Measurements from ENCODE around the gene GRIK4. TPM values are rescaled to one million over a fixed set of nuclear protein-coding genes. Genes with fewer than 3 reads are reported as not detected.

Gene GRIK4
- total RNA-seq, 1 donor from 2014 or later: not detected

GRCh38 chr11:120713296-120713695 is 201.7 kb downstream of the GRIK4 start:
- intact Hi-C loops (cut with DNase I): no loop called here
- no peaks in the 10 kb centered on the region for H3K36me3 ChIP-seq
- TF ChIP-seq, protein P1, sequence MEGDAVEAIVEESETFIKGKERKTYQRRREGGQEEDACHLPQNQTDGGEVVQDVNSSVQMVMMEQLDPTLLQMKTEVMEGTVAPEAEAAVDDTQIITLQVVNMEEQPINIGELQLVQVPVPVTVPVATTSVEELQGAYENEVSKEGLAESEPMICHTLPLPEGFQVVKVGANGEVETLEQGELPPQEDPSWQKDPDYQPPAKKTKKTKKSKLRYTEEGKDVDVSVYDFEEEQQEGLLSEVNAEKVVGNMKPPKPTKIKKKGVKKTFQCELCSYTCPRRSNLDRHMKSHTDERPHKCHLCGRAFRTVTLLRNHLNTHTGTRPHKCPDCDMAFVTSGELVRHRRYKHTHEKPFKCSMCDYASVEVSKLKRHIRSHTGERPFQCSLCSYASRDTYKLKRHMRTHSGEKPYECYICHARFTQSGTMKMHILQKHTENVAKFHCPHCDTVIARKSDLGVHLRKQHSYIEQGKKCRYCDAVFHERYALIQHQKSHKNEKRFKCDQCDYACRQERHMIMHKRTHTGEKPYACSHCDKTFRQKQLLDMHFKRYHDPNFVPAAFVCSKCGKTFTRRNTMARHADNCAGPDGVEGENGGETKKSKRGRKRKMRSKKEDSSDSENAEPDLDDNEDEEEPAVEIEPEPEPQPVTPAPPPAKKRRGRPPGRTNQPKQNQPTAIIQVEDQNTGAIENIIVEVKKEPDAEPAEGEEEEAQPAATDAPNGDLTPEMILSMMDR (IDR thresholded peaks at IDR 0.05): no peak

DNA sequence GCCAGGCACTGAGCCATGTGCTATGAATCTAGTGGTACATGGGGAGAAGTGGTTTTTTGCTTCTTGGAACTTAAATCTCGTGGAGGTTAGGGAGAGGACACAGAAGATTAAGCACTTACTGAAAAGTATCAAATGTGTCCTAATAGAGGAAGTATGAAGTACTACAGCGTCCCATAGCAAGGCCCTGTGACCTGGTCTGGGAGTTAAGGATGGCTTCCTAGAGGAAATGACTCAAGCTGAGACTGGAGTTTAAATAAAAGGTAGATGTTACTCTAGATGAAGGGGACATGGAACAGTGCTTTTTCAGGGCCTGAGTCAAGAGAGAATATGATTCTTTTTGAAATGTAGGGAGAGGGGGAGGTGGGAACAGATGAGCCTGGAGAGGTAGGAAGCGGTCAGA is 202.9 kb downstream of the GRIK4 start:
- Histone ChIP-seq H3K9me3 (no peaks in the 10 kb centered on the region), H3K27me3 (no peaks in the 10 kb centered on the region), H3K4me1 (no peaks in the 10 kb centered on the region), H3K36me3 (no peaks in the 10 kb centered on the region), H3K27ac (no peak overlapping the region), H3K4me3 (no peak overlapping the region)
- intact Hi-C loops (cut with DNase I): no loop called here
- no peak for DNase-seq (ENCODE audit: low spot score in 2 of 2)
- TF ChIP-seq, protein P1 (IDR thresholded peaks at IDR 0.05): no peak

More at GRCh38 chr11:120713296-120713695, 201.7 kb downstream of the GRIK4 start:
- Histone ChIP-seq H3K4me3 (no peak overlapping the region), H3K27me3 (no peaks in the 10 kb centered on the region), H3K4me1 (no peaks in the 10 kb centered on the region), H3K27ac (no peak overlapping the region), H3K9me3 (no peaks in the 10 kb centered on the region)
- DNase-seq (ENCODE audit: low spot score in 2 of 2): no peak

GRCh38 chr11:120715239-120715638 is 203.7 kb downstream of the GRIK4 start:
- H3K27ac ChIP-seq: no peak overlapping the region
- intact Hi-C loops (cut with DNase I): no loop called here
- no peak for DNase-seq (ENCODE audit: low spot score in 2 of 2)
- H3K9me3 ChIP-seq: no peaks in the 10 kb centered on the region
- TF ChIP-seq, protein P1 (IDR thresholded peaks at IDR 0.05): no peak
- H3K4me3 ChIP-seq: no peak overlapping the region
- no peaks in the 10 kb centered on the region for H3K36me3 ChIP-seq
- H3K4me1 ChIP-seq: no peaks in the 10 kb centered on the region
- no peaks in the 10 kb centered on the region for H3K27me3 ChIP-seq

DNA sequence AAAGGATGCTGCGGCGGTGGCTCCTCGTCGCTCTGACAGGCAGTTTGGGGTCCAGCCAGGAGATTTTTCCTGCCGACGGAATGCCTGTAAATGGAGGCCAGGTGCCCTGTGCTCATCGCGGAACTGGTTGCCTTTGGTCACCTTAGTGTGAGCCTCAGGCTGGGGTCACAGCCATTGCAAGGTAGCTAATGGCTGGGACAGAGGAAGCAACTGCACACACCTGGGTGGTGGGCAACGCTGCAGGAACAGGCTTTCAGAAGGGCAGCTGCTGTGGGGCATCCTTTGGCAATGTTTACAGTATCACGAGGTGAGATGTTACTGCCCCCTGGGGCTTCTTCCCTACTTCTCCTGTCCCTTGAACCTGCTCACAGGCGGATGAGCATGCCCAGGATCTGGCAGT is 205.5 kb downstream of the GRIK4 start:
- no peak for DNase-seq (ENCODE audit: low spot score in 2 of 2)
- Histone ChIP-seq H3K4me1 (no peaks in the 10 kb centered on the region), H3K9me3 (no peaks in the 10 kb centered on the region), H3K27ac (no peak overlapping the region), H3K4me3 (no peak overlapping the region), H3K36me3 (no peaks in the 10 kb centered on the region), H3K27me3 (no peaks in the 10 kb centered on the region)
- intact Hi-C loops (cut with DNase I): no loop called here
- TF ChIP-seq, protein P1 (IDR thresholded peaks at IDR 0.05): no peak

GRCh38 chr11:120717623-120718022 is 206.1 kb downstream of the GRIK4 start:
- Histone ChIP-seq H3K27me3 (no peaks in the 10 kb centered on the region), H3K27ac (no peak overlapping the region), H3K4me1 (no peaks in the 10 kb centered on the region), H3K36me3 (no peaks in the 10 kb centered on the region), H3K9me3 (no peaks in the 10 kb centered on the region), H3K4me3 (no peak overlapping the region)
- intact Hi-C loops (cut with DNase I): no loop called here
- TF ChIP-seq, protein P1 (IDR thresholded peaks at IDR 0.05): no peak
- DNase-seq (ENCODE audit: low spot score in 2 of 2): no peak

DNA sequence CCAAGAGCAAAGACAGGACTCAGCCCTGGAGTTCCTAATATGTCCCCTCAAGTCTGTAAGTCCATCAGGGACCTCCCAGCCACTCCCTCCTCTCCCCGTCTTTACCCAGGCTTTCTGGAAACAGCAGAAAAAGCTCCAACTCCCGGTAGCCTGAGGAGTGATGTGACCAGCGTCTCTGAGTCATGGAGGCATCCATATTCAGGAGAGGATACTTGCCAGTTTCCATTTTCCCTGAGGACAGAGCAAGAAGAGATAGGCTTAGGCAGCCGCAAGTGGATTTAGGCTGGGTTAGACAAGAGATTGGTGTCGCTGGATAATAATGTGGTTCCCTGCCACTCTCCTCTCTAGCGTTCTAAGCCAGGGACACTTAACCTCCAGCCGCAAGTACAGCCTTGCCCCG is 206.6 kb downstream of the GRIK4 start:
- Histone ChIP-seq H3K9me3 (no peaks in the 10 kb centered on the region), H3K27ac (no peak overlapping the region), H3K4me3 (no peak overlapping the region), H3K36me3 (no peaks in the 10 kb centered on the region), H3K4me1 (no peaks in the 10 kb centered on the region), H3K27me3 (no peaks in the 10 kb centered on the region)
- intact Hi-C loops (cut with DNase I): no loop called here
- TF ChIP-seq, protein P1 (IDR thresholded peaks at IDR 0.05): no peak
- no peak for DNase-seq (ENCODE audit: low spot score in 2 of 2)
